ENCODE data around the gene NKAIN4. TPM values are rescaled to one million over a fixed set of nuclear protein-coding genes. Genes with fewer than 3 reads are reported as not detected.

Gene NKAIN4
- total and polyA plus RNA-seq, 2 experiments from 2014 or later, result 12.6 to 13.2 TPM

DNA sequence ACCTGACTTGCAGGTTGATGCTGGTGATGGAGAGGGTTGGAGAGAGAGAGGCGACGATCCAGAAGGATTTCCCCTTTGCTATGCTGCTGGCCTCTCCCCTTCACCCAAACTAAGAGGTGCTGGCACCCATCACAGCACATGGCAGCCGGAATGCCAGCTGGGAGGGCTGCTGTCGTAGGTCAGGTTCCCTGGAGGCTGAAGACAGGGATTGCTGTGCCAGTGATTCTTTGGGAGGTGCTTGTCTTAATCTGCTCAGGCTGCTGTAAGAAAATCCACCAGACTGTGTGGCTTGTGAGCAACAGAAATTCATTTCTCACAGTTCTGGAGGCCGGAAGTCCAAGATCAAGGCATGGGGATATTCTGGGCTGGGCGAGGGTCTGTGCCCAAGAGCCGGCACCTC is 14.0 kb upstream of the NKAIN4 start (continued):
- TF ChIP-seq, protein P1, sequence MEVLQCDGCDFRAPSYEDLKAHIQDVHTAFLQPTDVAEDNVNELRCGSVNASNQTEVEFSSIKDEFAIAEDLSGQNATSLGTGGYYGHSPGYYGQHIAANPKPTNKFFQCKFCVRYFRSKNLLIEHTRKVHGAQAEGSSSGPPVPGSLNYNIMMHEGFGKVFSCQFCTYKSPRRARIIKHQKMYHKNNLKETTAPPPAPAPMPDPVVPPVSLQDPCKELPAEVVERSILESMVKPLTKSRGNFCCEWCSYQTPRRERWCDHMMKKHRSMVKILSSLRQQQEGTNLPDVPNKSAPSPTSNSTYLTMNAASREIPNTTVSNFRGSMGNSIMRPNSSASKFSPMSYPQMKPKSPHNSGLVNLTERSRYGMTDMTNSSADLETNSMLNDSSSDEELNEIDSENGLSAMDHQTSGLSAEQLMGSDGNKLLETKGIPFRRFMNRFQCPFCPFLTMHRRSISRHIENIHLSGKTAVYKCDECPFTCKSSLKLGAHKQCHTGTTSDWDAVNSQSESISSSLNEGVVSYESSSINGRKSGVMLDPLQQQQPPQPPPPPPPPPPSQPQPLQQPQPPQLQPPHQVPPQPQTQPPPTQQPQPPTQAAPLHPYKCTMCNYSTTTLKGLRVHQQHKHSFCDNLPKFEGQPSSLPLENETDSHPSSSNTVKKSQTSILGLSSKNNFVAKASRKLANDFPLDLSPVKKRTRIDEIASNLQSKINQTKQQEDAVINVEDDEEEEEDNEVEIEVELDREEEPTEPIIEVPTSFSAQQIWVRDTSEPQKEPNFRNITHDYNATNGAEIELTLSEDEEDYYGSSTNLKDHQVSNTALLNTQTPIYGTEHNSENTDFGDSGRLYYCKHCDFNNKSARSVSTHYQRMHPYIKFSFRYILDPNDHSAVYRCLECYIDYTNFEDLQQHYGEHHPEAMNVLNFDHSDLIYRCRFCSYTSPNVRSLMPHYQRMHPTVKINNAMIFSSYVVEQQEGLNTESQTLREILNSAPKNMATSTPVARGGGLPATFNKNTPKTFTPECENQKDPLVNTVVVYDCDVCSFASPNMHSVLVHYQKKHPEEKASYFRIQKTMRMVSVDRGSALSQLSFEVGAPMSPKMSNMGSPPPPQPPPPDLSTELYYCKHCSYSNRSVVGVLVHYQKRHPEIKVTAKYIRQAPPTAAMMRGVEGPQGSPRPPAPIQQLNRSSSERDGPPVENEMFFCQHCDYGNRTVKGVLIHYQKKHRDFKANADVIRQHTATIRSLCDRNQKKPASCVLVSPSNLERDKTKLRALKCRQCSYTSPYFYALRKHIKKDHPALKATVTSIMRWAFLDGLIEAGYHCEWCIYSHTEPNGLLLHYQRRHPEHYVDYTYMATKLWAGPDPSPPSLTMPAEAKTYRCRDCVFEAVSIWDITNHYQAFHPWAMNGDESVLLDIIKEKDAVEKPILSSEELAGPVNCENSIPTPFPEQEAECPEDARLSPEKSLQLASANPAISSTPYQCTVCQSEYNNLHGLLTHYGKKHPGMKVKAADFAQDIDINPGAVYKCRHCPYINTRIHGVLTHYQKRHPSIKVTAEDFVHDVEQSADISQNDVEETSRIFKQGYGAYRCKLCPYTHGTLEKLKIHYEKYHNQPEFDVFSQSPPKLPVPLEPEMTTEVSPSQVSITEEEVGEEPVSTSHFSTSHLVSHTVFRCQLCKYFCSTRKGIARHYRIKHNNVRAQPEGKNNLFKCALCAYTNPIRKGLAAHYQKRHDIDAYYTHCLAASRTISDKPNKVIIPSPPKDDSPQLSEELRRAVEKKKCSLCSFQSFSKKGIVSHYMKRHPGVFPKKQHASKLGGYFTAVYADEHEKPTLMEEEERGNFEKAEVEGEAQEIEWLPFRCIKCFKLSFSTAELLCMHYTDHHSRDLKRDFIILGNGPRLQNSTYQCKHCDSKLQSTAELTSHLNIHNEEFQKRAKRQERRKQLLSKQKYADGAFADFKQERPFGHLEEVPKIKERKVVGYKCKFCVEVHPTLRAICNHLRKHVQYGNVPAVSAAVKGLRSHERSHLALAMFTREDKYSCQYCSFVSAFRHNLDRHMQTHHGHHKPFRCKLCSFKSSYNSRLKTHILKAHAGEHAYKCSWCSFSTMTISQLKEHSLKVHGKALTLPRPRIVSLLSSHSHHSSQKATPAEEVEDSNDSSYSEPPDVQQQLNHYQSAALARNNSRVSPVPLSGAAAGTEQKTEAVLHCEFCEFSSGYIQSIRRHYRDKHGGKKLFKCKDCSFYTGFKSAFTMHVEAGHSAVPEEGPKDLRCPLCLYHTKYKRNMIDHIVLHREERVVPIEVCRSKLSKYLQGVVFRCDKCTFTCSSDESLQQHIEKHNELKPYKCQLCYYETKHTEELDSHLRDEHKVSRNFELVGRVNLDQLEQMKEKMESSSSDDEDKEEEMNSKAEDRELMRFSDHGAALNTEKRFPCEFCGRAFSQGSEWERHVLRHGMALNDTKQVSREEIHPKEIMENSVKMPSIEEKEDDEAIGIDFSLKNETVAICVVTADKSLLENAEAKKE (CRISPR knock-in tag; IDR thresholded peaks at IDR 0.05), result no peak

DNA sequence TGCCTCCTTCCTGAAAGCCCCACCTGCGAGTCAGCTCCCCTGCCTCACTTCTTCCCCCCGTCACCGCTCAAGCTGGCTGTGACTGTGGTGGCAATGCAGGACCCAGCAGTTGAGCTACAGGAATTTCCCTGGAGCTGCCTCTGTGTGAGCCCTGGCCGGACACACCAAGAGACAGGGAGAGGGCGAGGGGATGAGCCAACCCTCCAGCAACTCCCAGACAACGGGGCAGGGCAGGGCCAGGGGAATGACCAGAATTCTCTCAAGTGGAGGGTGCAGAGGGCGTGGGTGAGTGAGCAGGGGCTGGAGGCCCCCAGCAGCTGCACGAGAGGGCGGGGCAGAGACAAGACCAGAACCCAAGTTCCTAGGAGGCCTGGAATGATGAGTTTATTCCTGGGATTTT is 13.4 kb upstream of the NKAIN4 start:
- no peak overlapping the region for H2AFZ ChIP-seq
- no peak overlapping the region for H3K4me3 ChIP-seq
- H3K9me3 Mint-ChIP-seq, result no peaks in the 10 kb centered on the region
- TF ChIP-seq, protein P2, sequence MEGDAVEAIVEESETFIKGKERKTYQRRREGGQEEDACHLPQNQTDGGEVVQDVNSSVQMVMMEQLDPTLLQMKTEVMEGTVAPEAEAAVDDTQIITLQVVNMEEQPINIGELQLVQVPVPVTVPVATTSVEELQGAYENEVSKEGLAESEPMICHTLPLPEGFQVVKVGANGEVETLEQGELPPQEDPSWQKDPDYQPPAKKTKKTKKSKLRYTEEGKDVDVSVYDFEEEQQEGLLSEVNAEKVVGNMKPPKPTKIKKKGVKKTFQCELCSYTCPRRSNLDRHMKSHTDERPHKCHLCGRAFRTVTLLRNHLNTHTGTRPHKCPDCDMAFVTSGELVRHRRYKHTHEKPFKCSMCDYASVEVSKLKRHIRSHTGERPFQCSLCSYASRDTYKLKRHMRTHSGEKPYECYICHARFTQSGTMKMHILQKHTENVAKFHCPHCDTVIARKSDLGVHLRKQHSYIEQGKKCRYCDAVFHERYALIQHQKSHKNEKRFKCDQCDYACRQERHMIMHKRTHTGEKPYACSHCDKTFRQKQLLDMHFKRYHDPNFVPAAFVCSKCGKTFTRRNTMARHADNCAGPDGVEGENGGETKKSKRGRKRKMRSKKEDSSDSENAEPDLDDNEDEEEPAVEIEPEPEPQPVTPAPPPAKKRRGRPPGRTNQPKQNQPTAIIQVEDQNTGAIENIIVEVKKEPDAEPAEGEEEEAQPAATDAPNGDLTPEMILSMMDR (conservative IDR thresholded peaks at IDR 0.05; ENCODE audit: low read depth in 2 of 2), result no peak
- TF ChIP-seq EZH2 (IDR thresholded peaks at IDR 0.05; ENCODE audit: low read depth, unreplicated experiment), result no peak
- TF ChIP-seq, protein P1 (CRISPR knock-in tag; IDR thresholded peaks at IDR 0.05), result no peak
- no peak for TF ChIP-seq STAT1 (IDR thresholded peaks at IDR 0.05; ENCODE audit: unreplicated experiment)
- H3K9me2 ChIP-seq (ENCODE audit: insufficient read depth), result no peaks in the 10 kb centered on the region
- H3K36me3 ChIP-seq (ENCODE audit: insufficient read depth), result no peaks in the 10 kb centered on the region
- H3K27me3 Mint-ChIP-seq (ENCODE audit: insufficient read depth, low read depth, poor library complexity), result peaks cover 18% of the 10 kb centered on the region
- DNase-seq (ENCODE audit: low spot score), result no peak
- no peaks in the 10 kb centered on the region for H3K79me2 ChIP-seq (replicated peaks; ENCODE audit: insufficient read depth)
- no peak overlapping the region for H3K27ac ChIP-seq (ENCODE audit: low read depth)
- H3K4me1 ChIP-seq (ENCODE audit: insufficient read depth), result 0 out of 2 replicates have a peak, but pooled peaks cover 5% of the 10 kb centered on the region
- H3K27ac Mint-ChIP-seq, result no peak overlapping the region
- H3K4me2 ChIP-seq, result no peak overlapping the region
- H4K20me1 ChIP-seq (replicated peaks; ENCODE audit: insufficient read depth), result no peaks in the 10 kb centered on the region
- no peak for ATAC-seq
- no peaks in the 10 kb centered on the region for H3F3A ChIP-seq (replicated peaks; ENCODE audit: low read depth)
- H3K4me3 Mint-ChIP-seq, result no peak overlapping the region
- H3K36me3 Mint-ChIP-seq (ENCODE audit: low read depth), result no peaks in the 10 kb centered on the region; the same call in 2 of the 3 replicates
- H3K27me3 ChIP-seq (ENCODE audit: insufficient read depth), result no peaks in the 10 kb centered on the region
- H3K4me1 Mint-ChIP-seq, result peaks cover 8% of the 10 kb centered on the region
